K562 (cell line): ENCODE measurements around the gene DNAH3. TPM values are rescaled to one million over a fixed set of nuclear protein-coding genes. Genes with fewer than 3 reads are reported as not detected.
A peak's percentile ranks its signal among the peaks of the same experiment; 100 is the strongest.

Experiments used
- C11orf30 ChIP-seq: fragments of 450-650 bp; IDR thresholded peaks from 2 replicates; pipeline ENCODE4 v1.6.1; 2016; ENCODE audit warnings: low read depth, mild to moderate bottlenecking
- ETV6 ChIP-seq, 3 experiments: fragments of 150-350 bp in 1 of 3; sonication (generic) in 1 of 3; formaldehyde crosslinking in 1 of 3; IDR thresholded peaks; 2 replicates each; pipeline versions ENCODE4 v1.6.1 to v1.8.0; 2014 to 2022; ENCODE audit warnings: borderline replicate concordance in 2 of 3, low read depth in 2 of 3, antibody characterized with exemption in 1 of 3, low read length in 1 of 3, mild to moderate bottlenecking in 1 of 3, missing genetic modification reagents in 1 of 3
- FOXJ2 ChIP-seq: fragments of 200-800 bp; sonication (Bioruptor generic); IDR thresholded peaks from 2 replicates; pipeline ENCODE4 v1.6.1; 2016; ENCODE audit warnings: missing genetic modification characterization, missing compliant biosample characterization
- MAFK ChIP-seq: IDR thresholded peaks from 2 replicates; pipeline ENCODE4 v1.6.1; 2011; ENCODE audit warnings: low read length, improper control_type of control experiment
- MIER1 ChIP-seq: fragments of 450-650 bp; IDR thresholded peaks from 2 replicates; pipeline ENCODE4 v1.6.1; 2016; ENCODE audit warnings: antibody characterized with exemption, mild to moderate bottlenecking, low read depth
- MXI1 ChIP-seq: IDR thresholded peaks from 2 replicates; pipeline ENCODE4 v1.6.1; 2011; ENCODE audit warnings: low read depth, mild to moderate bottlenecking, improper control_type of control experiment, low read length
- NFXL1 ChIP-seq: fragments of 450-650 bp; formaldehyde crosslinking; IDR thresholded peaks from 2 replicates; pipeline ENCODE4 v1.4.0; 2021; ENCODE audit warnings: mild to moderate bottlenecking
- NRF1 ChIP-seq, 2 experiments: fragments of 450-650 bp; IDR thresholded peaks in 1 of 2; conservative IDR thresholded peaks in 1 of 2; 2 replicates each; pipeline ENCODE4 v1.6.1; 2014; ENCODE audit warnings: mild to moderate bottlenecking in 2 of 2
- PHB2 ChIP-seq: fragments of 450-650 bp; IDR thresholded peaks from 2 replicates; pipeline ENCODE4 v1.6.1; 2017; ENCODE audit warnings: low read depth
- POLR2G ChIP-seq: fragments of 200-400 bp; formaldehyde crosslinking; IDR thresholded peaks from 2 replicates; pipeline ENCODE4 v1.6.1; 2017; ENCODE audit warnings: low read depth, mild to moderate bottlenecking, antibody characterized with exemption, low read length, moderate library complexity
- RUNX1 ChIP-seq: sonication (generic); IDR thresholded peaks from 2 replicates; pipeline ENCODE4 v1.6.1; 2016; ENCODE audit warnings: antibody characterized with exemption, low read depth
- SMAD3 ChIP-seq: fragments of 450-650 bp; formaldehyde crosslinking; conservative IDR thresholded peaks from 2 replicates; pipeline ENCODE4 v1.4.0; 2020; ENCODE audit warnings: mild to moderate bottlenecking
- TFAM ChIP-seq: fragments of 250-450 bp; sonication (Bioruptor Pico); conservative IDR thresholded peaks from 2 replicates; pipeline ENCODE4 v1.5.0; 2021; ENCODE audit warnings: mild to moderate bottlenecking, moderate library complexity
- ZNF274 ChIP-seq: IDR thresholded peaks from 2 replicates; pipeline ENCODE4 v1.6.1; 2011; ENCODE audit warnings: low read depth, mild to moderate bottlenecking, low read length, moderate library complexity, borderline replicate concordance
- ZNF75A ChIP-seq: fragments of 450-650 bp; formaldehyde crosslinking; IDR thresholded peaks from 2 replicates; pipeline ENCODE4 v1.4.0; 2020; ENCODE audit warnings: mild to moderate bottlenecking
- polyA plus RNA-seq, 8 experiments: library from polyadenylated mRNA; depleted of rRNA in 4 of 8; stranded (reverse) in 5 of 8; unstranded in 3 of 8; fragments of >200 nt; fragmentation: Nextera tagmentation in 2 of 8; fragmentation: Illumina TruSeq in 1 of 8; extraction: Ambion mirVana in 2 of 8; extraction: Trizol in 1 of 8; gene quantifications; 2 replicates each; pipeline versions ENCODE4 v1.2.1 to v1.2.3, GENCODE V29; 2011 to 2014; ENCODE audit warnings: inconsistent platforms in 1 of 8, missing spikeins in 1 of 8
- total RNA-seq, 7 experiments: library from RNA; depleted of rRNA in 6 of 7; stranded (reverse); fragments of >200 nt in 6 of 7; fragmentation: Illumina TruSeq in 2 of 7; extraction: Trizol in 2 of 7; gene quantifications; 2 replicates each; pipeline versions ENCODE4 v1.2.1 to v1.2.3, GENCODE V29; 2011 to 2021; ENCODE audit warnings: low replicate concordance in 1 of 7
- TF ChIP-seq, protein P1 (sequence below): fragments of 450-650 bp; conservative IDR thresholded peaks from 2 replicates; pipeline ENCODE4 v1.6.1; 2016; ENCODE audit warnings: missing genetic modification characterization, low read depth, mild to moderate bottlenecking, missing compliant biosample characterization, moderate library complexity
- TF ChIP-seq, protein P2 (sequence below): fragments of 450-650 bp; IDR thresholded peaks from 2 replicates; pipeline ENCODE4 v1.6.1; 2016
- TF ChIP-seq, protein P3 (sequence below): IDR thresholded peaks from 3 replicates; pipeline ENCODE4 v1.6.1; 2011; ENCODE audit warnings: borderline replicate concordance, mild to moderate bottlenecking, moderate library complexity; ENCODE audit not compliant: insufficient read length; ENCODE audit errors: extremely low read depth
- TF ChIP-seq, protein P4 (sequence below): fragments of 450-650 bp; IDR thresholded peaks from 2 replicates; pipeline ENCODE4 v1.6.1; 2017; ENCODE audit warnings: mild to moderate bottlenecking, moderate library complexity
- TF ChIP-seq, protein P5 (sequence below): sonication (generic); formaldehyde crosslinking; IDR thresholded peaks from 2 replicates; pipeline ENCODE4 v1.8.1; 2023; ENCODE audit warnings: mild to moderate bottlenecking, missing genetic modification reagents, moderate library complexity

Gene DNAH3
- total and polyA plus RNA-seq, 9 of the 15 experiments (the other 6 are each of a cell fraction or from before 2014, with no cell fraction given): 0.32 to 0.84 (median 0.44) TPM

DNA sequence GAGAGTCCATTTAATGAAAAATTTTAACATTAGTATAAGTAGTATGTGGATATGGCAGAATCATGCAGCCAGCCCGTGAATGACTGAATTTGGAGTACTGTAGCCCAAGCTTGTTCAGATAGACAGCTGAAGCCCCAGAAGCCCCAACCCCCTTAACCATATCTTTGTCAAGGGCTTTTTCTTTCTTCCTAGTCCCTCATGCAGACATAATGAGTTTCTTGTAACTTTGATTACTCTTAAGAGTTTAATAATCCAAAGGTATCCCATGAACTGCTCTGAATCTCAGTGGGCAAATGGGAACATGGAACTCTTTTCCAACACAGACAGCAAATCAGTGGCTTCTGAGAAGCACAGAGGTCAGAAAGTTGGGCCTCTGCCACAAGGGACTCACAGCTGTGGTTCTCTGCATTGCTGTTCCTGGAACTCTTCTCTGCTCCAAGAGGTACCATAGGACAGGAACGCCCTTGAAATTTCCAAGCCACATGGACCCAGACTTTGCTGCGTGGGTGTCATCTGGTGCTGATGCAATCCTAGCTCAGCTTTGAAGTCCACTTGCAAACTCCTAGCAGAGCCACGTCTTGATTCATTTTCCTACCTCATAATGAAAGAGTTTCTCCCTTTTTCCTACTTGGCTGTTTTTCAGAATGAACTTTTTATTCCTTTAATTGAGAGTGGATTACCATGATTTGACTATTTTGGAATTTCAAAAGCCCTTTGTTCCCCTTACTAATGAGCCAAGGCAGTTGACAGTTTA is 232.0 kb downstream of the DNAH3 start (continued):
- TF ChIP-seq, protein P1, sequence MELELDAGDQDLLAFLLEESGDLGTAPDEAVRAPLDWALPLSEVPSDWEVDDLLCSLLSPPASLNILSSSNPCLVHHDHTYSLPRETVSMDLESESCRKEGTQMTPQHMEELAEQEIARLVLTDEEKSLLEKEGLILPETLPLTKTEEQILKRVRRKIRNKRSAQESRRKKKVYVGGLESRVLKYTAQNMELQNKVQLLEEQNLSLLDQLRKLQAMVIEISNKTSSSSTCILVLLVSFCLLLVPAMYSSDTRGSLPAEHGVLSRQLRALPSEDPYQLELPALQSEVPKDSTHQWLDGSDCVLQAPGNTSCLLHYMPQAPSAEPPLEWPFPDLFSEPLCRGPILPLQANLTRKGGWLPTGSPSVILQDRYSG (tag): no peak
- TF ChIP-seq, protein P2, sequence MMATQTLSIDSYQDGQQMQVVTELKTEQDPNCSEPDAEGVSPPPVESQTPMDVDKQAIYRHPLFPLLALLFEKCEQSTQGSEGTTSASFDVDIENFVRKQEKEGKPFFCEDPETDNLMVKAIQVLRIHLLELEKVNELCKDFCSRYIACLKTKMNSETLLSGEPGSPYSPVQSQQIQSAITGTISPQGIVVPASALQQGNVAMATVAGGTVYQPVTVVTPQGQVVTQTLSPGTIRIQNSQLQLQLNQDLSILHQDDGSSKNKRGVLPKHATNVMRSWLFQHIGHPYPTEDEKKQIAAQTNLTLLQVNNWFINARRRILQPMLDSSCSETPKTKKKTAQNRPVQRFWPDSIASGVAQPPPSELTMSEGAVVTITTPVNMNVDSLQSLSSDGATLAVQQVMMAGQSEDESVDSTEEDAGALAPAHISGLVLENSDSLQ: no peak; the same call in 1 of the 2 replicates
- TF ChIP-seq MIER1 (no peak), ZNF75A (CRISPR knock-in tag) (no peak), POLR2G (no peak), FOXJ2 (peak; percentile 72; the same call in 1 of the 2 replicates), NFXL1 (CRISPR knock-in tag) (no peak), C11orf30 (0 out of 2 replicates have a peak, but pooled peaks have one; percentile 18), ZNF274 (no peak), ETV6 (IDR thresholded peaks at IDR 0.05; ENCODE audit: borderline replicate concordance in 1 of 2, low read depth in 2 of 2, low read length in 1 of 2) (no peak; a peak in 1 of 4 replicates), ETV6 (CRISPR knock-in tag; IDR thresholded peaks at IDR 0.05; ENCODE audit: borderline replicate concordance) (no peak), PHB2 (no peak), TFAM (no peak), MXI1 (no peak), NRF1 (conservative IDR thresholded peaks at IDR 0.05 in 1 of 2, IDR thresholded peaks at IDR 0.05 in 1 of 2) (peak; percentile 48 to 55; a peak in 3 of 4 replicates), MAFK (no peak; the same call in 1 of the 2 replicates), SMAD3 (CRISPR knock-in tag) (no peak), RUNX1 (no peak)
- TF ChIP-seq, protein P3, sequence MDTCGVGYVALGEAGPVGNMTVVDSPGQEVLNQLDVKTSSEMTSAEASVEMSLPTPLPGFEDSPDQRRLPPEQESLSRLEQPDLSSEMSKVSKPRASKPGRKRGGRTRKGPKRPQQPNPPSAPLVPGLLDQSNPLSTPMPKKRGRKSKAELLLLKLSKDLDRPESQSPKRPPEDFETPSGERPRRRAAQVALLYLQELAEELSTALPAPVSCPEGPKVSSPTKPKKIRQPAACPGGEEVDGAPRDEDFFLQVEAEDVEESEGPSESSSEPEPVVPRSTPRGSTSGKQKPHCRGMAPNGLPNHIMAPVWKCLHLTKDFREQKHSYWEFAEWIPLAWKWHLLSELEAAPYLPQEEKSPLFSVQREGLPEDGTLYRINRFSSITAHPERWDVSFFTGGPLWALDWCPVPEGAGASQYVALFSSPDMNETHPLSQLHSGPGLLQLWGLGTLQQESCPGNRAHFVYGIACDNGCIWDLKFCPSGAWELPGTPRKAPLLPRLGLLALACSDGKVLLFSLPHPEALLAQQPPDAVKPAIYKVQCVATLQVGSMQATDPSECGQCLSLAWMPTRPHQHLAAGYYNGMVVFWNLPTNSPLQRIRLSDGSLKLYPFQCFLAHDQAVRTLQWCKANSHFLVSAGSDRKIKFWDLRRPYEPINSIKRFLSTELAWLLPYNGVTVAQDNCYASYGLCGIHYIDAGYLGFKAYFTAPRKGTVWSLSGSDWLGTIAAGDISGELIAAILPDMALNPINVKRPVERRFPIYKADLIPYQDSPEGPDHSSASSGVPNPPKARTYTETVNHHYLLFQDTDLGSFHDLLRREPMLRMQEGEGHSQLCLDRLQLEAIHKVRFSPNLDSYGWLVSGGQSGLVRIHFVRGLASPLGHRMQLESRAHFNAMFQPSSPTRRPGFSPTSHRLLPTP: no peak
- TF ChIP-seq, protein P4, sequence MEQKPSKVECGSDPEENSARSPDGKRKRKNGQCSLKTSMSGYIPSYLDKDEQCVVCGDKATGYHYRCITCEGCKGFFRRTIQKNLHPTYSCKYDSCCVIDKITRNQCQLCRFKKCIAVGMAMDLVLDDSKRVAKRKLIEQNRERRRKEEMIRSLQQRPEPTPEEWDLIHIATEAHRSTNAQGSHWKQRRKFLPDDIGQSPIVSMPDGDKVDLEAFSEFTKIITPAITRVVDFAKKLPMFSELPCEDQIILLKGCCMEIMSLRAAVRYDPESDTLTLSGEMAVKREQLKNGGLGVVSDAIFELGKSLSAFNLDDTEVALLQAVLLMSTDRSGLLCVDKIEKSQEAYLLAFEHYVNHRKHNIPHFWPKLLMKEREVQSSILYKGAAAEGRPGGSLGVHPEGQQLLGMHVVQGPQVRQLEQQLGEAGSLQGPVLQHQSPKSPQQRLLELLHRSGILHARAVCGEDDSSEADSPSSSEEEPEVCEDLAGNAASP: no peak
- TF ChIP-seq, protein P5, sequence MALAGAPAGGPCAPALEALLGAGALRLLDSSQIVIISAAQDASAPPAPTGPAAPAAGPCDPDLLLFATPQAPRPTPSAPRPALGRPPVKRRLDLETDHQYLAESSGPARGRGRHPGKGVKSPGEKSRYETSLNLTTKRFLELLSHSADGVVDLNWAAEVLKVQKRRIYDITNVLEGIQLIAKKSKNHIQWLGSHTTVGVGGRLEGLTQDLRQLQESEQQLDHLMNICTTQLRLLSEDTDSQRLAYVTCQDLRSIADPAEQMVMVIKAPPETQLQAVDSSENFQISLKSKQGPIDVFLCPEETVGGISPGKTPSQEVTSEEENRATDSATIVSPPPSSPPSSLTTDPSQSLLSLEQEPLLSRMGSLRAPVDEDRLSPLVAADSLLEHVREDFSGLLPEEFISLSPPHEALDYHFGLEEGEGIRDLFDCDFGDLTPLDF: no peak
